DOHH2 (cell line): ENCODE measurements around the gene NR4A3.
A peak's percentile ranks its signal among the peaks of the same experiment; 100 is the strongest.

Experiments used
- CTCF ChIP-seq: fragments of 200-600 bp; sonication (generic); IDR thresholded peaks from one replicate; pipeline ENCODE4 v1.5.1; 2014; ENCODE audit warnings: antibody characterized with exemption, mild to moderate bottlenecking, low read depth, low read length; ENCODE audit not compliant: poor library complexity, severe bottlenecking
- EZH2phosphoT487 ChIP-seq: fragments of 200-600 bp; sonication (generic); IDR thresholded peaks from 2 replicates; pipeline ENCODE4 v1.6.1; 2017; ENCODE audit warnings: borderline replicate concordance, mild to moderate bottlenecking, antibody characterized with exemption, low read length, moderate library complexity, mixed read lengths

- peak; percentile 76 for TF ChIP-seq CTCF
- no peak; the same call in 1 of the 2 replicates for TF ChIP-seq EZH2phosphoT487
Measured at GRCh38 chr9:99824378-99825171, 2.9 kb downstream of the NR4A3 start.
